GM12878 (cell line): Measurements from ENCODE around the gene TNF. TPM values are rescaled to one million over a fixed set of nuclear protein-coding genes. Genes with fewer than 3 reads are reported as not detected.

Source experiments
- CREM ChIP-seq: IDR thresholded peaks from 2 replicates; pipeline ENCODE4 v1.6.1; 2014; ENCODE audit warnings: antibody characterized with exemption, low read depth
- EED ChIP-seq: sonication (generic); IDR thresholded peaks from 2 replicates; pipeline ENCODE4 v1.6.1; 2016; ENCODE audit warnings: antibody characterized with exemption, low read depth
- ELK1 ChIP-seq: IDR thresholded peaks from 2 replicates; pipeline ENCODE4 v1.6.1; 2012; ENCODE audit warnings: low read depth, low read length, improper control_type of control experiment
- HDAC6 ChIP-seq: fragments of 200-600 bp; sonication (generic); IDR thresholded peaks from one replicate; pipeline ENCODE4 v1.8.0; 2017; ENCODE audit warnings: antibody characterized with exemption; ENCODE audit not compliant: unreplicated experiment
- HDGF ChIP-seq: fragments of 450-650 bp; IDR thresholded peaks from 2 replicates; pipeline ENCODE4 v1.6.1; 2016; ENCODE audit warnings: antibody characterized with exemption
- IKZF2 ChIP-seq, 2 experiments: fragments of 450-650 bp; IDR thresholded peaks; 2 replicates each; pipeline ENCODE4 v1.6.1; 2017; ENCODE audit warnings: mild to moderate bottlenecking in 2 of 2, moderate library complexity in 2 of 2
- MLLT1 ChIP-seq: fragments of 450-650 bp; IDR thresholded peaks from 2 replicates; pipeline ENCODE4 v1.6.1; 2016; ENCODE audit warnings: mild to moderate bottlenecking
- NFYB ChIP-seq: IDR thresholded peaks from 2 replicates; pipeline ENCODE4 v1.6.1; 2011; ENCODE audit warnings: low read depth, mild to moderate bottlenecking, low read length, improper control_type of control experiment, moderate library complexity; ENCODE audit not compliant: insufficient read depth
- POLR2AphosphoS5 ChIP-seq: IDR thresholded peaks from 2 replicates; pipeline ENCODE4 v1.6.1; 2011; ENCODE audit warnings: mild to moderate bottlenecking, low read length, inconsistent platforms
- RELB ChIP-seq: fragments of 450-650 bp; IDR thresholded peaks from 2 replicates; pipeline ENCODE4 v1.6.1; 2017; ENCODE audit warnings: low read depth, mild to moderate bottlenecking, moderate library complexity
- RUNX3 ChIP-seq: IDR thresholded peaks from 2 replicates; pipeline ENCODE4 v1.6.1; 2012; ENCODE audit warnings: low read length, inconsistent platforms
- SMC3 ChIP-seq: IDR thresholded peaks from 2 replicates; pipeline ENCODE4 v1.6.1; 2011; ENCODE audit warnings: low read length, improper control_type of control experiment, borderline replicate concordance
- ZBTB33 ChIP-seq: fragments of 450-650 bp; IDR thresholded peaks from 2 replicates; pipeline ENCODE4 v1.6.1; 2017; ENCODE audit warnings: mild to moderate bottlenecking
- ZNF24 ChIP-seq: fragments of 450-650 bp; IDR thresholded peaks from 2 replicates; pipeline ENCODE4 v1.6.1; 2017; ENCODE audit warnings: antibody characterized with exemption, mild to moderate bottlenecking
- polyA plus RNA-seq, 11 experiments: library from polyadenylated mRNA; depleted of rRNA in 4 of 11; unstranded in 6 of 11; stranded (reverse) in 5 of 11; fragments of >200 nt; fragmentation: Nextera tagmentation in 4 of 11; fragmentation: Illumina TruSeq in 1 of 11; extraction: Ambion mirVana in 4 of 11; extraction: Trizol in 1 of 11; gene quantifications; 1 replicate in 1 of 11; 2 replicates in 10 of 11; pipeline versions ENCODE4 v1.2.1 to v1.2.3, GENCODE V29; 2011 to 2016; ENCODE audit warnings: inconsistent platforms in 2 of 11, missing spikeins in 2 of 11, low read depth in 1 of 11
- total RNA-seq, 4 experiments: library from RNA; depleted of rRNA in 3 of 4; stranded (reverse); fragments of >200 nt in 3 of 4; fragmentation: Illumina TruSeq in 1 of 4; extraction: Trizol in 1 of 4; gene quantifications; 2 replicates each; pipeline versions ENCODE4 v1.2.1 to v1.2.3, GENCODE V29; 2013 to 2021

The TNF gene
- total and polyA plus RNA-seq, 10 of the 15 experiments (the other 5 are each of a cell fraction or from before 2014, with no cell fraction given) = 18.0 to 94.8 (median 61.9) TPM

GRCh38 chr6:31587791-31588777 lies 12.7 kb downstream of the TNF start (continued):
- TF ChIP-seq ZBTB33 = no peak
- TF ChIP-seq ELK1 = no peak
- peak; percentile 83 for TF ChIP-seq MLLT1
- no peak for TF ChIP-seq NFYB
- 0 out of 2 replicates have a peak, but pooled peaks have one; percentile 11 for TF ChIP-seq RELB
- peak; percentile 43 to 74; a peak in 3 of 4 replicates for TF ChIP-seq IKZF2 (IDR thresholded peaks at IDR 0.05)
- TF ChIP-seq SMC3 = no peak
- TF ChIP-seq ZNF24 = no peak
- no peak for TF ChIP-seq RUNX3
- TF ChIP-seq CREM = no peak
- peak; percentile 90 for TF ChIP-seq HDGF
- TF ChIP-seq HDAC6 = no peak
- TF ChIP-seq POLR2AphosphoS5 = no peak
- peak; percentile 65 for TF ChIP-seq EED
